ENCODE measurements around the gene DAZAP1.

The DAZAP1 gene

DNA sequence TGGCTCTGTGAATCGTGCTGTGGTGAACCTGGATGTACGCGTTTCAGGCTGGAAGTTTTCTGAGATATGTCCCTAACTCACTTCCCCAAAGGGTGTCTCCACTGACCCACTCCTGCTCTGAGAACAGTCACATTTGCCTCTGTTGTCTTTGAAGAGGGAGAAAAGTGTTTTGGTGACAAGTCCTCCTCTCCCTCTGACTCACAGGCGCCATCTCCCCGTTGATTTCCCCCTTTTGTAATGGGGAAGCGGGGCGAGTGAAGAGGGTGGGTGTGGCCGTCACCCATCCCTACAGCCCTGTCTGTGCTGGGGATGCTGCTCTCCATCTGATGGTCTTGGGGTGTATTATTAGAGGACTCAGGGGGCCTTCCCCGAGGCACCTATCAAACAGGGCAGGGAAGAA lies 52.1 kb downstream of the DAZAP1 start:
- Histone ChIP-seq H3K27me3 (replicated peaks; ENCODE audit: control insufficient read depth, insufficient read depth, low read length, poor library complexity, severe bottlenecking) (peaks cover 32% of the 10 kb centered on the region), H3K36me3 (ENCODE audit: control insufficient read depth, insufficient read depth, low read length) (no peaks in the 10 kb centered on the region), H3K27ac (ENCODE audit: insufficient read depth, low read length, poor library complexity, severe bottlenecking) (no peak overlapping the region), H3K4me3 (ENCODE audit: insufficient read depth, low read depth, low read length, poor library complexity, severe bottlenecking) (no peak overlapping the region), H3K9me3 (ENCODE audit: control insufficient read depth, low read length) (no peaks in the 10 kb centered on the region), H3K4me1 (ENCODE audit: control insufficient read depth, insufficient read depth, low read length, poor library complexity, severe bottlenecking) (peaks cover 19% of the 10 kb centered on the region)
- DNase-seq: no peak

DNA sequence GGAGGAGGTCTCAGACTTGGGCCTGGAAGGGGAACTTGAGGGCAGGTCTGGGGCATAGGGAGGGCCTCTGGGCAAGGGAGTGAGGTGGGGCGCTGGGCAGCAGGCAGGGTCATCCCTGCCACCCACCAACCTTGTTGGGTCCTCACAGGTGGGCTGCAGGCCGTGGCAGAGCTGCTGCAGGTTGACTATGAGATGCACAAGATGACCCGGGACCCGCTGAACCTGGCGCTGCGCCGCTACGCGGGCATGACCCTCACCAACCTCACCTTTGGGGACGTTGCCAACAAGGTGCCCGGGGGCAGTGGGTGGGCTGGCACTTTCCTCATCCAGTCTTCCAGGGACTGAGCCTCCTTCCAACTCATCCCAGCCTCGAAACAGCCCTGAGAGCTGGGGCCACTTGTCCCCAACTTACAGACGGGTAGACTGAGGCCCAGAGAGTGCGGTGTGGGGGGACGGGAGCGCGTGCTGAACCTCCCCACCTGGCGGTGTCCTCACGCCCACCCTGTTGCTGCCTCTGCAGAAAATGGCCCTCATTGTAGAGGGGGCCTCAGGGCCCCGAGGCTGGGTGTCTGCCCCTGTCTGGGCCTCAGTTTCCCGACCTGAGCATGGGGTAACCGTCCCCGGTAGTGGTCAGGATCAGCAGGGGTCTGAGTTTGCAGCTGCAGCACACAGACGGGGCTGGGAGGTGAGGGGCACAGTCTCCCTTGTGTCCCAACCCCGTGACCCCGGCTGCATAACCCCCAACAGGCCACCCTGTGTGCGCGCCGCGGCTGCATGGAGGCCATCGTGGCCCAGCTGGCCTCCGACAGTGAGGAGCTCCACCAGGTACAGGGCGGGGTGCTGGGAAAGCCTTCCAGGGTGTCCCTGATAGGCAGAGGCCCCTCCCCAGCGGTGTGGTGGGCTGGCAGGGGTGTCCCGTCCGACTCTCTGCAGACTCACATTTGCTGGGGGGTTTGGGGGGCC lies 52.9 kb downstream of the DAZAP1 start:
- peaks cover 15% of the 10 kb centered on the region for H3K4me1 ChIP-seq (ENCODE audit: control insufficient read depth, insufficient read depth, low read length, poor library complexity, severe bottlenecking)
- no peak overlapping the region for H3K4me3 ChIP-seq (ENCODE audit: insufficient read depth, low read depth, low read length, poor library complexity, severe bottlenecking)
- no peaks in the 10 kb centered on the region for H3K9me3 ChIP-seq (ENCODE audit: control insufficient read depth, low read length)
- H3K27ac ChIP-seq (ENCODE audit: insufficient read depth, low read length, poor library complexity, severe bottlenecking): no peak overlapping the region
- no peak for DNase-seq
- H3K27me3 ChIP-seq (replicated peaks; ENCODE audit: control insufficient read depth, insufficient read depth, low read length, poor library complexity, severe bottlenecking): peaks cover 26% of the 10 kb centered on the region
- no peaks in the 10 kb centered on the region for H3K36me3 ChIP-seq (ENCODE audit: control insufficient read depth, insufficient read depth, low read length)

DNA sequence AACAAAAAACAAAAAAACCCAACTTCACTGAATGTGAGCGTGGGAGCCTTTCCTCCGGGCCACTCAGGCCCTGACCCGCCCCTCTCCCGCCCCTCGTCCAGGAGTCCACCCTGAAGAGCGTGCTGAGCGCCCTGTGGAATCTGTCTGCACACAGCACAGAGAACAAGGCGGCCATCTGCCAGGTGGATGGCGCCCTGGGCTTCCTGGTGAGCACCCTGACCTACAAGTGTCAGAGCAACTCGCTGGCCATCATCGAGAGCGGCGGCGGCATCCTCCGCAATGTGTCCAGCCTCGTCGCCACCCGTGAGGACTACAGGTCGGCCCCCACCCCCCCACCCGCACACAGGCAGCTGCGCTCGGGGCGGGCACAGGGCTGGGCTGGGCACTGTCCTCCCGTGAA lies 54.5 kb downstream of the DAZAP1 start:
- no peak for DNase-seq
- H3K4me1 ChIP-seq (ENCODE audit: control insufficient read depth, insufficient read depth, low read length, poor library complexity, severe bottlenecking): peaks cover 16% of the 10 kb centered on the region
- peaks cover 26% of the 10 kb centered on the region for H3K27me3 ChIP-seq (replicated peaks; ENCODE audit: control insufficient read depth, insufficient read depth, low read length, poor library complexity, severe bottlenecking)
- H3K9me3 ChIP-seq (ENCODE audit: control insufficient read depth, low read length): no peaks in the 10 kb centered on the region
- no peaks in the 10 kb centered on the region for H3K36me3 ChIP-seq (ENCODE audit: control insufficient read depth, insufficient read depth, low read length)
- H3K27ac ChIP-seq (ENCODE audit: insufficient read depth, low read length, poor library complexity, severe bottlenecking): no peak overlapping the region
- H3K4me3 ChIP-seq (ENCODE audit: insufficient read depth, low read depth, low read length, poor library complexity, severe bottlenecking): no peak overlapping the region

DNA sequence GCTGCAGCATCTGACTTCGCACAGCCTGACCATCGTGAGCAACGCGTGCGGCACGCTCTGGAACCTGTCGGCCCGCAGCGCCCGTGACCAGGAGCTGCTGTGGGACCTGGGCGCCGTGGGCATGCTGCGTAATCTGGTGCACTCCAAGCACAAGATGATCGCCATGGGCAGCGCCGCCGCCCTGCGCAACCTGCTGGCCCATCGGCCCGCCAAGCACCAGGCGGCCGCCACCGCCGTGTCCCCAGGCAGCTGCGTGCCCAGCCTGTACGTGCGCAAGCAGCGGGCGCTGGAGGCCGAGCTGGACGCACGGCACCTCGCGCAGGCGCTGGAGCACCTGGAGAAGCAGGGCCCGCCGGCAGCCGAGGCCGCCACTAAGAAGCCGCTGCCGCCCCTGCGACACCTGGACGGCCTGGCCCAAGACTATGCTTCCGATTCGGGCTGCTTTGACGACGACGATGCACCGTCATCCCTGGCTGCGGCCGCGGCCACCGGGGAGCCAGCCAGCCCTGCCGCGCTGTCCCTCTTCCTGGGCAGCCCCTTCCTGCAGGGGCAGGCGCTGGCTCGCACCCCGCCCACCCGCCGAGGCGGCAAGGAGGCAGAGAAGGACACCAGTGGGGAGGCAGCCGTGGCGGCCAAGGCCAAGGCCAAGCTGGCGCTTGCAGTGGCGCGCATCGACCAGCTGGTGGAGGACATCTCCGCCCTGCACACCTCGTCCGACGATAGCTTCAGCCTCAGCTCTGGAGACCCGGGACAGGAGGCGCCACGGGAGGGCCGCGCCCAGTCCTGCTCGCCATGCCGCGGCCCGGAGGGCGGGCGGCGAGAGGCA lies 58.0 kb downstream of the DAZAP1 start:
- DNase-seq: no peak

DNA sequence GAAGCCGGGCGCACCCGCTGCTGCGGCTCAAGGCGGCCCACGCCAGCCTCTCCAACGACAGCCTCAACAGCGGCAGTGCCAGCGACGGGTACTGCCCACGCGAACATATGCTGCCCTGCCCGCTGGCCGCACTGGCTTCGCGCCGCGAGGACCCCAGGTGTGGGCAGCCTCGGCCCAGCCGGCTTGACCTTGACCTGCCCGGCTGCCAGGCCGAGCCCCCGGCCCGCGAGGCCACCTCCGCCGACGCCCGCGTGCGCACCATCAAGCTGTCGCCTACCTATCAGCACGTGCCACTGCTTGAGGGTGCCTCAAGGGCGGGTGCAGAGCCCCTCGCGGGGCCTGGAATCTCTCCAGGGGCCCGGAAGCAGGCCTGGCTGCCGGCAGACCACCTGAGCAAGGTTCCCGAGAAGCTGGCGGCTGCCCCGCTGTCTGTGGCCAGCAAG lies 58.7 kb downstream of the DAZAP1 start:
- peaks cover 35% of the 10 kb centered on the region for H3K27me3 ChIP-seq (replicated peaks; ENCODE audit: control insufficient read depth, insufficient read depth, low read length, poor library complexity, severe bottlenecking)
- H3K9me3 ChIP-seq (ENCODE audit: control insufficient read depth, low read length): no peaks in the 10 kb centered on the region
- H3K4me3 ChIP-seq (ENCODE audit: insufficient read depth, low read depth, low read length, poor library complexity, severe bottlenecking): no peak overlapping the region
- peaks cover 49% of the 10 kb centered on the region for H3K4me1 ChIP-seq (ENCODE audit: control insufficient read depth, insufficient read depth, low read length, poor library complexity, severe bottlenecking)
- no peak overlapping the region for H3K27ac ChIP-seq (ENCODE audit: insufficient read depth, low read length, poor library complexity, severe bottlenecking)
- DNase-seq: no peak
- no peaks in the 10 kb centered on the region for H3K36me3 ChIP-seq (ENCODE audit: control insufficient read depth, insufficient read depth, low read length)

More for the DNA sequence above, 58.0 kb downstream of the DAZAP1 start:
- Histone ChIP-seq H3K4me1 (ENCODE audit: control insufficient read depth, insufficient read depth, low read length, poor library complexity, severe bottlenecking) (peaks cover 43% of the 10 kb centered on the region), H3K4me3 (ENCODE audit: insufficient read depth, low read depth, low read length, poor library complexity, severe bottlenecking) (no peak overlapping the region), H3K27ac (ENCODE audit: insufficient read depth, low read length, poor library complexity, severe bottlenecking) (no peak overlapping the region), H3K27me3 (replicated peaks; ENCODE audit: control insufficient read depth, insufficient read depth, low read length, poor library complexity, severe bottlenecking) (peaks cover 35% of the 10 kb centered on the region), H3K9me3 (ENCODE audit: control insufficient read depth, low read length) (no peaks in the 10 kb centered on the region), H3K36me3 (ENCODE audit: control insufficient read depth, insufficient read depth, low read length) (no peaks in the 10 kb centered on the region)

DNA sequence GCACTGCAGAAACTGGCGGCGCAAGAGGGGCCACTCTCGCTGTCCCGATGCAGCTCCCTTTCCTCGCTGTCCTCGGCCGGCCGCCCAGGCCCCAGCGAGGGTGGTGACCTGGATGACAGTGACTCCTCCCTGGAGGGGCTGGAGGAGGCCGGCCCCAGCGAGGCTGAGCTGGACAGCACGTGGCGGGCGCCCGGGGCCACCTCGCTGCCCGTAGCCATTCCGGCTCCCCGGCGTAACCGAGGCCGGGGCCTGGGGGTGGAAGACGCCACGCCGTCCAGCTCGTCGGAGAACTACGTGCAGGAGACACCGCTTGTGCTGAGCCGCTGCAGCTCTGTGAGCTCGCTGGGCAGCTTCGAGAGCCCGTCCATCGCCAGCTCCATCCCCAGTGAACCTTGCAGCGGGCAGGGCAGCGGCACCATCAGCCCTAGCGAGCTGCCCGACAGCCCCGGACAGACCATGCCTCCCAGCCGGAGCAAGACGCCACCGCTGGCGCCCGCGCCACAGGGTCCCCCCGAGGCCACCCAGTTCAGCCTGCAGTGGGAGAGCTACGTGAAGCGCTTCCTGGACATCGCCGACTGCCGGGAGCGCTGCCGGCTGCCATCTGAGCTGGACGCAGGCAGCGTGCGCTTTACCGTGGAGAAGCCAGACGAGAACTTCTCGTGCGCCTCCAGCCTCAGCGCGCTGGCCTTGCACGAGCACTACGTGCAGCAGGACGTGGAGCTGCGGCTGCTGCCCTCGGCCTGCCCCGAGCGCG lies 59.3 kb downstream of the DAZAP1 start:
- DNase-seq: no peak
- Histone ChIP-seq H3K36me3 (ENCODE audit: control insufficient read depth, insufficient read depth, low read length) (no peaks in the 10 kb centered on the region), H3K27ac (ENCODE audit: insufficient read depth, low read length, poor library complexity, severe bottlenecking) (no peak overlapping the region), H3K27me3 (replicated peaks; ENCODE audit: control insufficient read depth, insufficient read depth, low read length, poor library complexity, severe bottlenecking) (peaks cover 35% of the 10 kb centered on the region), H3K9me3 (ENCODE audit: control insufficient read depth, low read length) (no peaks in the 10 kb centered on the region), H3K4me1 (ENCODE audit: control insufficient read depth, insufficient read depth, low read length, poor library complexity, severe bottlenecking) (peaks cover 55% of the 10 kb centered on the region), H3K4me3 (ENCODE audit: insufficient read depth, low read depth, low read length, poor library complexity, severe bottlenecking) (no peak overlapping the region)

DNA sequence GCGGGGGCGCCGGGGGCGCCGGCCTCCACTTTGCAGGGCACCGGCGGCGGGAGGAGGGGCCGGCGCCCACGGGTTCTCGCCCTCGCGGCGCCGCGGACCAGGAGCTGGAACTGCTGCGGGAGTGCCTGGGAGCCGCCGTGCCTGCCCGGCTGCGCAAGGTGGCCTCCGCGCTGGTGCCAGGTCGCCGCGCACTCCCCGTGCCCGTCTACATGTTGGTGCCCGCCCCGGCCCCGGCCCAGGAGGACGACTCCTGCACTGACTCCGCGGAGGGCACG lies 59.8 kb downstream of the DAZAP1 start:
- no peak for DNase-seq
- H3K4me1 ChIP-seq (ENCODE audit: control insufficient read depth, insufficient read depth, low read length, poor library complexity, severe bottlenecking): peaks cover 59% of the 10 kb centered on the region
- no peak overlapping the region for H3K27ac ChIP-seq (ENCODE audit: insufficient read depth, low read length, poor library complexity, severe bottlenecking)
- no peaks in the 10 kb centered on the region for H3K9me3 ChIP-seq (ENCODE audit: control insufficient read depth, low read length)
- H3K36me3 ChIP-seq (ENCODE audit: control insufficient read depth, insufficient read depth, low read length): no peaks in the 10 kb centered on the region
- H3K27me3 ChIP-seq (replicated peaks; ENCODE audit: control insufficient read depth, insufficient read depth, low read length, poor library complexity, severe bottlenecking): peaks cover 35% of the 10 kb centered on the region
- no peak overlapping the region for H3K4me3 ChIP-seq (ENCODE audit: insufficient read depth, low read depth, low read length, poor library complexity, severe bottlenecking)

DNA sequence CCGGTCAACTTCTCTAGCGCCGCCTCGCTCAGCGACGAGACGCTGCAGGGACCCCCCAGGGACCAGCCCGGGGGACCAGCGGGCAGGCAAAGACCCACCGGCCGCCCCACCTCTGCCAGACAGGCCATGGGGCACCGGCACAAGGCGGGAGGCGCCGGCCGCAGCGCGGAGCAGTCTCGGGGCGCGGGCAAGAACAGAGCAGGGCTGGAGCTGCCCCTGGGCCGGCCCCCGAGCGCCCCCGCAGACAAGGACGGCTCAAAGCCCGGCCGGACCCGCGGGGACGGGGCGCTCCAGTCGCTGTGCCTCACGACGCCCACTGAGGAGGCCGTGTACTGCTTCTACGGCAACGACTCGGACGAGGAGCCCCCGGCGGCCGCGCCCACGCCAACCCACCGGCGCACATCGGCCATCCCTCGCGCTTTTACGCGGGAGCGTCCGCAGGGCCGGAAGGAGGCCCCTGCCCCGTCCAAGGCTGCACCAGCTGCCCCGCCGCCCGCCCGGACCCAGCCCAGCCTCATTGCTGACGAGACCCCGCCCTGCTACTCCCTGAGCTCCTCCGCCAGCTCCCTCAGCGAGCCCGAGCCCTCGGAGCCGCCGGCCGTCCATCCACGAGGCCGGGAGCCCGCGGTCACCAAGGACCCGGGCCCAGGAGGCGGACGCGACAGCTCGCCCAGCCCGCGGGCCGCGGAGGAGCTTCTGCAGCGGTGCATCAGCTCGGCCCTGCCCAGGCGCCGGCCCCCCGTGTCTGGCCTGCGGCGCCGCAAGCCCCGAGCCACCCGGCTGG lies 60.3 kb downstream of the DAZAP1 start:
- H3K27me3 ChIP-seq (replicated peaks; ENCODE audit: control insufficient read depth, insufficient read depth, low read length, poor library complexity, severe bottlenecking): peaks cover 35% of the 10 kb centered on the region
- peak overlapping the region; percentile 37 for H3K4me3 ChIP-seq (ENCODE audit: insufficient read depth, low read depth, low read length, poor library complexity, severe bottlenecking)
- DNase-seq: no peak
- peaks cover 59% of the 10 kb centered on the region for H3K4me1 ChIP-seq (ENCODE audit: control insufficient read depth, insufficient read depth, low read length, poor library complexity, severe bottlenecking)
- no peaks in the 10 kb centered on the region for H3K9me3 ChIP-seq (ENCODE audit: control insufficient read depth, low read length)
- no peak overlapping the region for H3K27ac ChIP-seq (ENCODE audit: insufficient read depth, low read length, poor library complexity, severe bottlenecking)
- H3K36me3 ChIP-seq (ENCODE audit: control insufficient read depth, insufficient read depth, low read length): no peaks in the 10 kb centered on the region

DNA sequence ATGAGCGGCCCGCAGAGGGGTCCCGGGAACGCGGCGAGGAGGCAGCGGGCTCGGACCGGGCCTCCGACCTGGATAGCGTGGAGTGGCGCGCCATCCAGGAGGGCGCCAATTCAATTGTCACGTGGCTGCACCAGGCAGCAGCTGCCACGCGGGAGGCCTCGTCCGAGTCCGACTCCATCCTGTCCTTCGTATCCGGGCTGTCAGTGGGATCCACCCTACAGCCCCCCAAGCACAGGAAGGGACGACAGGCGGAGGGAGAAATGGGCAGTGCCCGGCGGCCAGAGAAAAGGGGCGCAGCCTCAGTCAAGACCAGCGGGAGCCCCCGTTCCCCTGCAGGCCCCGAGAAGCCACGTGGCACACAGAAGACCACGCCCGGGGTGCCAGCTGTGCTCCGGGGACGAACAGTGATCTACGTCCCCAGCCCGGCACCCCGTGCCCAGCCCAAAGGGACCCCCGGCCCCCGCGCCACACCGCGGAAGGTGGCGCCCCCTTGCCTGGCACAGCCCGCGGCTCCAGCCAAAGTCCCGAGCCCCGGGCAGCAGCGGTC lies 61.0 kb downstream of the DAZAP1 start:
- H3K27me3 ChIP-seq (replicated peaks; ENCODE audit: control insufficient read depth, insufficient read depth, low read length, poor library complexity, severe bottlenecking): peaks cover 35% of the 10 kb centered on the region
- DNase-seq: no peak
- H3K27ac ChIP-seq (ENCODE audit: insufficient read depth, low read length, poor library complexity, severe bottlenecking): no peak overlapping the region
- no peaks in the 10 kb centered on the region for H3K36me3 ChIP-seq (ENCODE audit: control insufficient read depth, insufficient read depth, low read length)
- no peaks in the 10 kb centered on the region for H3K9me3 ChIP-seq (ENCODE audit: control insufficient read depth, low read length)
- H3K4me1 ChIP-seq (ENCODE audit: control insufficient read depth, insufficient read depth, low read length, poor library complexity, severe bottlenecking): peaks cover 59% of the 10 kb centered on the region
- H3K4me3 ChIP-seq (ENCODE audit: insufficient read depth, low read depth, low read length, poor library complexity, severe bottlenecking): peak overlapping the region; percentile 37
